Peyer's patch (tissue), 4 donors: Measurements from ENCODE around the gene PPP1R14D.

Experiments
- CTCF ChIP-seq, 6 experiments: fragments of 450-650 bp in 4 of 6; fragments of 200-600 bp in 2 of 6; sonication (generic) in 1 of 6; IDR thresholded peaks; one replicate each; pipeline ENCODE4 v1.5.1; 2017 to 2019; ENCODE audit warnings: antibody characterized with exemption in 6 of 6, mild to moderate bottlenecking in 3 of 6, moderate library complexity in 1 of 6
- POLR2A ChIP-seq, 2 donors: fragments of 450-650 bp; IDR thresholded peaks; one replicate each; pipeline ENCODE4 v1.5.1; 2017; ENCODE audit warnings: antibody characterized with exemption in 2 of 2, mild to moderate bottlenecking in 2 of 2, moderate library complexity in 2 of 2

GRCh38 chr15:40830884-40831283 lies 2.4 kb upstream of the PPP1R14D start:
- no peak for TF ChIP-seq CTCF (IDR thresholded peaks at IDR 0.05)
- TF ChIP-seq POLR2A (IDR thresholded peaks at IDR 0.05) = no peak
